ENCODE data around the gene RBM18. TPM values are rescaled to one million over a fixed set of nuclear protein-coding genes. Genes with fewer than 3 reads are reported as not detected.

Gene RBM18
- polyA plus RNA-seq, 3 donors from 2014 or later: 20.9 to 26.5 (median 21.8) TPM

DNA sequence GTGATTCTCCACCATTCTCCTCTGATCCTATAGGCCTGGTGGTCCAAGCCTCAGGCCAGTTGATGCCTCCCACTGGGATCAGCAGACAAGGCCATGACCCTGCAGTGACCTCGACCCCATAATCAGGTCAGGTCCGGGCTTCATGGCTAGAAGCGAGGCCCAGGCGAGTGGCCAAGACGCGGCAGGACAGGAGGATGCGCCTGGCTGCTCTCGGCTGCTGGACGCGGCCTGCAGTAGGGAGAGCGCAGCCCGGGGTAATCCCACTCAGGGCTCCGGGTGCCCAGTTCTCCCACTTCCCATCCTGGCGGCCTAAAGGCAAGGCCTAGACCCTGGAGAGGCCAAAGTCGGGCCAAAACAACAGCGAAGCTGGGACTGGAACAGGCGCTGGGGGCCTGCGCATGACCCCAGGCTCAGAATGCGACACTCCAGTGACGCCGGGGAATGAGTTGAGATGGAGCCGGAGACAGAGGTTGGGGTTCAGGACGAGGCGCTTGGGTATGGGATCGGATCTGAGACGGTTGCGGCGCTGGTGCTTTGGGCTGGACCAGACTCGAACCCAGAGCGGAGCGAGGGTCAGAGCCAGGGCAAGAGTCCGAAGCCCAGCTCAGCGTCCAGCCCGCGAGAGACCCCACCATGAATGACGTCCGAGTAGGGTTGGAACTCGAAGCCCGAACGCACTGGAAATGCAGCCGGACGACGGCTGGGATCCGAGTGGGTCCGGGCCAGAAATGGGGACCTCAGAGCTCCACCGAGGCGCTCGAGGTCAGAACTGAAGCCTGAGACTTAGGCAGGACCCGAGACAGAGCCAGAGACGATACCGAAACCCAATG, 39.1 kb downstream of the RBM18 start:
- Mint-ChIP-seq H3K4me3 (no peak overlapping the region), H3K9me3 (no peaks in the 10 kb centered on the region), H3K27me3 (ENCODE audit: low read depth in 3 of 3) (peaks cover 9 to 30% (median 13%) of the 10 kb centered on the region in 3 donors), H3K4me1 (peaks cover 0 to 2% of the 10 kb centered on the region in 2 donors), H3K27ac (no peak overlapping the region), H3K36me3 (no peaks in the 10 kb centered on the region)
- DNase-seq: no peak

DNA sequence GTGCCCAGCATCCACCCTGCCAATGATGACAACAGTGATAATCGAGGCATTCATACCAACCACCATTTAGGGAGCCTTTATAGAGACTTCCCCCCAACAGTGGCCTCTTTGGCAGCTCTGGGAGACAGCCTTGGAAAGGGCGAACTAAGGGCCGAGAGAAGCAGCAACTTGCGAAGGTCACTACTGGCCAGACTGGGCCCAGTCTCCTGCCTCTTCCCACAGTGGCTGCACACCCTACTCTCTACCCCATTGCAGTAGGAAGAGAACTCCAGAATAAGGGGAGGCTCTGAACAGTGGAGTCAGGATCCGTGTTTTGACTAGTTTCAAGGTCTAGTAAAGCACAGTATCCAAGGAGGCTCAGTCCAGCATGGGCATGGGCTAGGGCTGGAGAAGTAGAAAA, 41.2 kb downstream of the RBM18 start:
- Mint-ChIP-seq H3K27me3 (ENCODE audit: low read depth in 3 of 3) (peaks cover 19 to 42% (median 28%) of the 10 kb centered on the region in 3 donors), H3K27ac (no peak overlapping the region), H3K9me3 (peaks cover 0 to 1% (median 0%) of the 10 kb centered on the region in 6 donors), H3K36me3 (no peaks in the 10 kb centered on the region), H3K4me1 (peaks cover 7 to 8% of the 10 kb centered on the region in 2 donors), H3K4me3 (no peak overlapping the region)
- no peak for DNase-seq

DNA sequence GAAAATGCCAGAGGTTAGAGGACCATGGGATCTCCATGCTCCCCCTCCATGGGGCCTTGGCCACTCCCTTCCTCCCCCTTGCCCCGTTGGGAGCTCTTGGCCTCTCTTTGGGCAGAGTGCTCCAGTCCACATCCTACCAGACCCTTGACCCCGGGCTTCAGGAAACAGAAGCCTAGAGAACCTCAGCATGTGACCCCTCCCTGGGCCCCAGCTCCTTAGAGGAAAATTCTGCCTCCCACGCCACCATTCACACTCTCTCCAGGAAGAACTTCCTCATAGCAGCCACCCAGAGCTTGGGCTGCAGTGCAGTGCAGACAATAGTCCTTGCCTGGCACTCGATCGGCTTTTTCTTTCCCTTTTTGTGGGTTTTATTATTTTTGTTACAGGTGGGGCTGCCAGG, 41.8 kb downstream of the RBM18 start:
- Mint-ChIP-seq H3K36me3 (no peaks in the 10 kb centered on the region), H3K9me3 (peaks cover 0 to 1% (median 0%) of the 10 kb centered on the region in 6 donors), H3K27ac (no peak overlapping the region), H3K4me1 (peaks cover 10 to 12% of the 10 kb centered on the region in 2 donors), H3K27me3 (ENCODE audit: low read depth in 3 of 3) (peaks cover 20 to 47% (median 35%) of the 10 kb centered on the region in 3 donors), H3K4me3 (no peak overlapping the region)
- no peak for DNase-seq

DNA sequence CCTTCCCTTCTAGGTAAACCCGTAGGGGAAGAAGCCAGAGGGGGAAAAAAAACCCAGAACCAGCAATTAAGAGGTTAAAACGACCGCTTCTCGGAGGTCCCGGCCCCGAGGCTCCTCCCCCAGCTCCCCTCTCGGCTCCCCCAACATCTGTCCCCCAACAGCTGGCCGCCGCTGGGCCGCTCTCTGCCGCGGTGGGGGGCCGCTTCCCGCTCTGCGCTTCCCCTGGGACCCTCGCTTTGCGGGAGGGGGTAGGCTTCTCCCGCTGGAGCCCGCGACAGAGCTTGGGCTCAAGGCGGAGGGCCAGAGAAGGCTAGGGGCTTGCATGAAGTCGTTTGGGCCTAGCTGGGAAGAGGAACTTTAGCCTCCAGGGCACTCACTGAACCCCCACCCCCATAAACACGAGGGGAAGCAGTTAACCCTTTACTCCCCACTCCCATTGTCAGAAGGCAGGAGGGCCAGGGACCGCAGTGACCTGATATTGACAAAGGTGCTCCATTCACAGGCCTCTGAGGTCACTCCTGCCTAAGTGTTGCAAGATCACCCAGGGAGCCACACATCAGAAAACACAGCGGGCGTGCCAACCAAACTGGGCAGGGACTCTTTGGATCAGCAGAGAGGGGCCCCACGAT, 43.3 kb downstream of the RBM18 start:
- H3K27me3 Mint-ChIP-seq (ENCODE audit: low read depth in 3 of 3): peaks cover 19 to 45% (median 33%) of the 10 kb centered on the region in 3 donors
- H3K4me1 Mint-ChIP-seq: peaks cover 9 to 12% of the 10 kb centered on the region in 2 donors
- H3K4me3 Mint-ChIP-seq: no peak overlapping the region
- DNase-seq: no peak
- H3K27ac Mint-ChIP-seq: no peak overlapping the region
- H3K36me3 Mint-ChIP-seq: no peaks in the 10 kb centered on the region
- H3K9me3 Mint-ChIP-seq: peaks cover 0 to 1% (median 0%) of the 10 kb centered on the region in 6 donors

DNA sequence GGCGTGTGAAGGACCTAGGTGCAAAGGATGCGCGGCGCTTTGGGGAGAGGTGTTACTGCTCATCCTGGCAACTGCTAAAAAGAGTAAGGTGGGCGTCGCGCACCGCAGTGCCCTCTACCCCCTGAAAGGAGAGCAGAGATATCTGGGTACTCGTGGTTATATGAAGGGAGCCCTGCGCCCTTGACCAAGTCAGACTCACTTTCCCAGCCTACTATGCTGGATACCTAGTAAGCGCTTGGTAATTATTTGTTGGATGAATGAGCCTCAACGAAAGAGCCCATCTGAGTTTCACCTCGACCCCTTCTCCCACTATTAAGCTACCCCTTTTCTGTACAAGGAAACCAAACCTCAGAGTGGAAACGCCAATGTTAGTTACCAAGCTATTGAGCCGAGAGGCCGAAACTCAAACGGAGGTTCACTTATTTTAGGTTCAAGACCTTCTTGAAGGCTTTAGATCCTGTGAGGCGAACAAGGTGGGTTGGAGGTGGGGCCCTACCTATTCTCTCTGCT, 43.9 kb downstream of the RBM18 start:
- peaks cover 0 to 1% (median 0%) of the 10 kb centered on the region in 6 donors for H3K9me3 Mint-ChIP-seq
- no peak for DNase-seq
- peaks cover 8 to 12% of the 10 kb centered on the region in 2 donors for H3K4me1 Mint-ChIP-seq
- H3K27ac Mint-ChIP-seq: no peak overlapping the region
- H3K36me3 Mint-ChIP-seq: no peaks in the 10 kb centered on the region
- no peak overlapping the region for H3K4me3 Mint-ChIP-seq
- H3K27me3 Mint-ChIP-seq (ENCODE audit: low read depth in 3 of 3): peaks cover 21 to 49% (median 33%) of the 10 kb centered on the region in 3 donors

DNA sequence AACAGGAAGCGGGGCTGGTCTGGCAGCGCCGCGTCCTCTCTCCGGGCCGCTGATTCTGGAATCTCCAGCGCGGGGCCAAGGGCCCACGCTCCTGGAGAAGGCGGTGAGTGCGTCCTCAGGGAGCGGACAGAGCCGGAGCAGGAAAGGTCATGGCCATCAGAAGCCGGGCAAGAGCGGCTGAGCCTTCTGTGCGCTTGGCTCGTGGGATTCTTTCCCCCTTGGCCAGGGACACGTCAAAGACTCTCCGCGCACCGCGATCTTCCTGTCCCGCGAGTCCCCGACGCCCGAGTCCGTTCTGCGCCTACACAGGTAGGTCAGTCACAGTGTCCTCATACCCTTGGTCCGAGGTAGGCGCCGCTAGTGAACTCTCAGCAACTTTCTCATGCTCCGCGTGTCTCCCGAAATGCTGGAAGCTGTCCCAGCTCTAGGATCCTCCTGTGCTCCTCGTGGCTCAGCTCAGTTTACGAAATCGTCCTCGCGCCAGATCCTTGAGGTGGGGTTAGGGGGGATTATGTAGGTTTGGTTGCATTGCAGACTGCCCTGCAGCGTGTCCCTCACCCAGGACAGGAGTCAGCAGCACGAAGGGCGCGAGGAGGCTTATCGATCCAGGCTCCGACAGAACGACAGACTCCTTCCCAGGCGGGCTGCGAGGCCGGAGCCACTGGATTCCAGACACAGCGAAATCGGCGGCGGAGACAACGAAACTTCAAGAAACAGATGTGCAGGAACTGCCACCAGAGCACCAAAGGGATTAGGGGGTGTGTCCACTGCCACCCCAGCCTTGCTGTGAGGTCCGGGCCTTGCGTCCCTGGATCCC, 44.6 kb downstream of the RBM18 start:
- H3K4me1 Mint-ChIP-seq: peaks cover 8 to 12% of the 10 kb centered on the region in 2 donors
- DNase-seq: no peak
- no peak overlapping the region for H3K27ac Mint-ChIP-seq
- H3K4me3 Mint-ChIP-seq: peak overlapping the region in 1 of 5 donors; percentile 30
- H3K27me3 Mint-ChIP-seq (ENCODE audit: low read depth in 3 of 3): peaks cover 22 to 50% (median 33%) of the 10 kb centered on the region in 3 donors
- no peaks in the 10 kb centered on the region for H3K36me3 Mint-ChIP-seq
- peaks cover 0 to 1% (median 0%) of the 10 kb centered on the region in 6 donors for H3K9me3 Mint-ChIP-seq

DNA sequence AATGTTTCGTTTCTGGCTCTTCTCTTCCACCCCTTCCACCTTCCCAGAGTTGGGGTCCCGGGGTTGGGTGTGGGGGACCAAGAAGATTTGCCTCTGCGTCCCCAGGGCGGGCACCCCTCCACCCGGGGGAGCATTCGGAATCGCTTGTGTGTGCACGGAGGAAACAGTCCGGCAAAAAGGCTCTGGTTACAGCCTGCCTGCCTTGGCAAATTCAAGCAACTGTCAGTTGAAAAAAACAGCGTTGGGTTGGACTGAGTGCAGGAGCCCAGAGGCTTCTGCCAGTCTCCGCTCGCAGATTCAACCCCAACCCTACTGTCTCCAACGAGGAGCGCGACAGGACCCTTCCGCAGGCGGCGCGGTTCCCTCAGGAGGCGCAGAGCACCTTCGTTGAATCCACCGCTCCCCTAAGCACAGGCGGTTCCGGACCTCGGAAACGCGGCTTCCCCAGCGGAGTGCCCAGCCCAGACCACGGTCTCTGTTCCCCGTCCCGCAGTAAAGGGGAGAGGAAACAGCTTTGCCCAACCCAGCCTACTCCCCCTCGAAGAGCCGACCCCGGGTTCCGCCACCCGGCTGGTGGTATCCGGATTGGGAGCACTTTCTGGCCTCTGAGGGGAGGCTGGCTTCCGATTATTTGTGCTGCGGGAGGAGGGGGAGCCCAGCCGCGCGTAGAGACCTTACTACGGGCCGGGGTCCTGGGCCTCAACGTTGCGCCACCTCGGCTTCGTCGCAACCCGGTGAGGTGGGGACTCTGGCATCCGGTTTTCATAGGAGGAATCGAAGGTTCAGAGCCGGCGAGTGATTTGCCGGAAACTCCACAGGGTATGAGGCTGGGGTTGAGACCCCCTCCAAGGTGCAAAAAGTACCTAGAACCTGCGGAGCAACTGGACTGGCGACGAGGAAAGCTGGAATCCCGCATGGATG, 45.4 kb downstream of the RBM18 start:
- Mint-ChIP-seq H3K27me3 (ENCODE audit: low read depth in 3 of 3) (peaks cover 20 to 53% (median 33%) of the 10 kb centered on the region in 3 donors), H3K27ac (no peak overlapping the region), H3K4me1 (peaks cover 12 to 14% of the 10 kb centered on the region in 2 donors), H3K4me3 (peak overlapping the region in 2 of 5 donors; percentile 44 to 57), H3K9me3 (peaks cover 0 to 1% (median 0%) of the 10 kb centered on the region in 6 donors), H3K36me3 (no peaks in the 10 kb centered on the region)
- DNase-seq: no peak

DNA sequence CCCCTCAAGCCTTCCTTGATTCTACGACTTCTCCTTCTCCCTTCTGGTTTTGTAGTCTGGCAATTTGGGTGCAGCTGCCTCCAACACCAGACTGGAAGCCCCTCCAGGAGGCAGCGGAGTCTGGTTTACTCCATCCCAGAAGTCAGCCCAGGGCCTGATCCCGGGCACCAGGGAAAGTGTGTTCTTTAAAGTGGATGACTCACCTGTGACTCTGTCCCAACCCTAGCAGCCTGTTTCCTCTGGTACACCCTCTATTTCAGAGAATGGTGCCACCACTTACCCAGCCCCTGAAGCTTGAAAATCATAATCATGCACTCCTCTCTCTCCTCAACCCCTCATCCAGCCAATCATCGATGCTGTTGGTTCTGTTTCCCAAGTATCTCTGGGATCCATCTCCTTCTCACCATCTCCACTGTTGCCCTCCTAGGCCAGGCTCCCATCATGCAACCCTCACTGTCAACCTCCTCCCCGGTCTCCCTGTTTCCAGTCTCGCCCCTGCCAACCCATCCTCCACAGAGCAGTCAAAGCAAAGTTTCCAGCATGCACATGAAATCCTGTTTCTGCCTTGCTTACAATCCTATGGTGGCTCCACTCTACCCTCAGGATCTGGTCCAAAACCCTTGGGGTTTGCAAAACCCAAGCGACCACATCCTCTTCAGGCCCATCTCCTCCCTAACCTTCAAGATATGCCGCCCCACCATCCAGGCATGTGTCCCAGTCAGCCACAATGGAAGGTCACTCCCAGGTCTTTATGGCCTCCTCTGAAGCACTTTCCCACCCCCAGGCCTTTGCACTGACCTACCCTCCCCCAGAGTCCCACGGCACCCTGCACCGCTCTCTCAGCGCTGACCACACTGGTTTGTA, 46.3 kb downstream of the RBM18 start:
- Mint-ChIP-seq H3K4me3 (peak overlapping the region in 2 of 5 donors; percentile 2 to 6), H3K36me3 (no peaks in the 10 kb centered on the region), H3K9me3 (peaks cover 0 to 1% (median 0%) of the 10 kb centered on the region in 6 donors), H3K27me3 (ENCODE audit: low read depth in 3 of 3) (peaks cover 21 to 51% (median 31%) of the 10 kb centered on the region in 3 donors), H3K4me1 (peaks cover 13 to 14% of the 10 kb centered on the region in 2 donors), H3K27ac (no peak overlapping the region)
- no peak for DNase-seq

DNA sequence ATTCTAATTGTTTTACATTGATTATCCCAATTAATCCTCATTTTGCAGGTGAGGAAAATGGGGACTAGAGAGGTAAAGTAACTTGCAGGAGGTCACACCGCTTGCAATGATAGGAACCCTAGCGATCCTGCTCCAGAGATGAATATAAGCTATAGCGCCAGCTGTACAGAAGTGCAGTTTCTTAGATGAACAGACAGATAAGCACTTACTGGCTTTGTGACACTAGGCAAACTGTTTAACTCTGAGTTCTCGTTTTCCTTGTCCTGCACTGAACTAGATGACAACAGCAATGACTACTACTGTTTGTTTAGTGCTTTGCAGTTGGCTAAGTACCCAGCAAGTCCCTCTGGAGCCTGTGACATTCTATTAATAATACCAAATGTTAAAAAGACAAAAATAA, 47.0 kb downstream of the RBM18 start:
- Mint-ChIP-seq H3K27ac (no peak overlapping the region), H3K27me3 (ENCODE audit: low read depth in 3 of 3) (peaks cover 23 to 53% (median 32%) of the 10 kb centered on the region in 3 donors), H3K36me3 (no peaks in the 10 kb centered on the region), H3K4me1 (peaks cover 19% of the 10 kb centered on the region in 2 donors), H3K9me3 (peaks cover 0 to 1% (median 0%) of the 10 kb centered on the region in 6 donors), H3K4me3 (no peak overlapping the region)
- DNase-seq: no peak

DNA sequence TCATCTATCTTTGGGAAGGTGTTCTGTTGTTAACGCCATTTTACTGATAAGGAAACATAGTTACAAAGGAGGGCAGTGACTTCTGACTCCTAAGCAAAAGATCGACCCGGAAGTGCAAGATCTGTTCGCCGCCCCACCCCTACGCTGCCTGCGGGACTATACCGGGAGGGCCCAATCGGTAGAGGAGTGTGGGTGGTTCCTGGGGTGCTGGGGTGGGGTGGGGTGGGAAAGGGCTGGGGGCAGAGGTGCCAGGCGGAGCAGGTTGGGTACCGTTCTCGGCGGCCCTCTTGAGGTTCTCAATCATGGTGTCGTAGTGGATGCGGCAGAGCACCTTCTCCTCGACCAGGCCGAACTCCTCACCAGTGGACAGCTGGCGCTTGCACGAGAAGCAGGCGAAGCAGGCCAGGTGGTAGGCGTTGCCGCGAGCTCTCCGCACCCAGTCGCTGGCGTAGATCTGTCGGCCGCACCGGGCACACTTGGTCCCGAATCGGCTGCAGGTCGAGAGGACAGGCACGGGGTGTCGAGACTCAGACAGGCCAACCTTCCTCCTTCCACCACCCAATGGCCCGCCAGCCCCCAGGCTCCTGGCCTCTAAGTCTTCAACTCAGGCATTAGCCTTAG, 47.7 kb downstream of the RBM18 start:
- Mint-ChIP-seq H3K27me3 (ENCODE audit: low read depth in 3 of 3) (peaks cover 23 to 50% (median 32%) of the 10 kb centered on the region in 3 donors), H3K27ac (no peak overlapping the region), H3K36me3 (no peaks in the 10 kb centered on the region), H3K4me1 (peaks cover 19 to 20% of the 10 kb centered on the region in 2 donors), H3K9me3 (peaks cover 0 to 1% (median 0%) of the 10 kb centered on the region in 6 donors), H3K4me3 (no peak overlapping the region)
- no peak for DNase-seq

DNA sequence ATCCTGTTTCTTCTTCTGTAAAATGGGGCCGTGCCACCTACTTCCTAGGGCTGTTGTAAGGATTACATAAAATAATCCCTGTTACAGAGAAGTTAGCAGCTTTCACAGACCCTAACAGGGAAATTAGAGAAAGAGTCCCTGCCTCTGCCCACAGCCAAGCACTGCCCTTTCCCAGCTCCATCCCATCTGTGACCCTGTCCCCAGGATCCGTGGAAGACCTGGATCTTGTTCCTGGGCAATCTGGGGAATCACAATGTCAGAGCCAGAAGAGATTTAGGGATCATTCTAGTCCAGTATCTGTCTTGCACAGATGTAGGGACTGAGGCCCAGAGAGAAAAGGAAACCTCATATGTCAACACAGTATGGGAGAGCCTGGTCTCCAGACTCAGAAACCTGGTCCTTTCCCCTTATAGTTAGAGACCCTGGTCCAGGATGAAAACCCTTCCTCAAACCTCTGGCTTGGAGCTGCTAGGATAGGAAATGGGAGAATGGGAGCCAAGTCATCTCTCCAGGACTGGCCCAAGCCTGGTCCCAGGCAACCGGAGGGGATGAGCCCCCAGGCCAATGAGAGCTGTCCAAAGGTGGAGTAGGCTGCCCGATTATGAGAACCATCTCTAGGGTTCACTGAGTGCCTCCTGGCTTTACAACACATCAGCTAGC, 48.4 kb downstream of the RBM18 start:
- no peak overlapping the region for H3K4me3 Mint-ChIP-seq
- H3K4me1 Mint-ChIP-seq: peaks cover 19 to 20% of the 10 kb centered on the region in 2 donors
- peaks cover 25 to 48% (median 32%) of the 10 kb centered on the region in 3 donors for H3K27me3 Mint-ChIP-seq (ENCODE audit: low read depth in 3 of 3)

More for the DNA sequence above, 48.4 kb downstream of the RBM18 start:
- peaks cover 0 to 1% (median 0%) of the 10 kb centered on the region in 6 donors for H3K9me3 Mint-ChIP-seq
- DNase-seq: no peak
- no peaks in the 10 kb centered on the region for H3K36me3 Mint-ChIP-seq
- no peak overlapping the region for H3K27ac Mint-ChIP-seq
